Glutamatergic neuron (in vitro differentiated cells): ENCODE results near the gene CDK11B. TPM values are rescaled to one million over a fixed set of nuclear protein-coding genes. Genes with fewer than 3 reads are reported as not detected.
A peak's percentile ranks its signal among the peaks of the same experiment; 100 is the strongest.
"Not testable (repeated sequence)": the region's sequence is repeated elsewhere in the genome, so short reads cannot be mapped to it uniquely, and the experiment has no call there.

Source experiments
- DNase-seq: peaks from one replicate; pipeline ENCODE4 v3.0.0; 2022
- H3K27ac Mint-ChIP-seq: one replicate; pipeline ENCODE4 v1.8.0; 2020; ENCODE audit warnings: mild to moderate bottlenecking, mixed read lengths, inconsistent platforms; ENCODE audit not compliant: unreplicated experiment
- H3K27me3 Mint-ChIP-seq: one replicate; pipeline ENCODE4 v1.8.0; 2020; ENCODE audit warnings: mild to moderate bottlenecking, moderate library complexity, mixed read lengths, inconsistent platforms; ENCODE audit not compliant: unreplicated experiment
- H3K36me3 Mint-ChIP-seq: one replicate; pipeline ENCODE4 v1.8.0; 2020; ENCODE audit warnings: mild to moderate bottlenecking, mixed read lengths, inconsistent platforms; ENCODE audit not compliant: unreplicated experiment
- H3K4me1 Mint-ChIP-seq: one replicate; pipeline ENCODE4 v1.8.0; 2020; ENCODE audit warnings: mild to moderate bottlenecking, low read depth, mixed read lengths, inconsistent platforms; ENCODE audit not compliant: unreplicated experiment
- H3K4me3 Mint-ChIP-seq: one replicate; pipeline ENCODE4 v1.8.0; 2020; ENCODE audit warnings: mild to moderate bottlenecking, mixed read lengths, inconsistent platforms; ENCODE audit not compliant: unreplicated experiment
- H3K9me3 Mint-ChIP-seq: one replicate; pipeline ENCODE4 v1.8.0; 2020; ENCODE audit warnings: mild to moderate bottlenecking, moderate library complexity, mixed read lengths, inconsistent platforms; ENCODE audit not compliant: unreplicated experiment
- CTCF ChIP-seq: fragments of 200-600 bp; sonication (generic); IDR thresholded peaks from one replicate; pipeline ENCODE4 v1.5.0; 2021; ENCODE audit not compliant: partially characterized antibody, unreplicated experiment
- total RNA-seq: library from RNA; stranded (reverse); fragmentation: NEBNext Ultra II Directional; extraction: Animal tissue kit (Norgen Biotek cat#: 25700); gene quantifications from one replicate; pipeline ENCODE4 v1.2.1, GENCODE V29; 2021; ENCODE audit not compliant: unreplicated experiment

The CDK11B gene
- total RNA-seq, 1 donor from 2014 or later, result 32.7 TPM

- H3K4me3 Mint-ChIP-seq, result no peak overlapping the region
- no peak overlapping the region for H3K27ac Mint-ChIP-seq
- peaks cover 5% of the 10 kb centered on the region for H3K27me3 Mint-ChIP-seq
- H3K36me3 Mint-ChIP-seq, result no peaks in the 10 kb centered on the region
- no peak for DNase-seq
- peaks cover 2% of the 10 kb centered on the region for H3K9me3 Mint-ChIP-seq
- TF ChIP-seq CTCF, result peak; percentile 51
- peaks cover 1% of the 10 kb centered on the region for H3K4me1 Mint-ChIP-seq
Observed at GRCh38 chr1:1597275-1597930, 61.4 kb downstream of the CDK11B start.

- Mint-ChIP-seq H3K27ac (no peak overlapping the region), H3K27me3 (peaks cover 5% of the 10 kb centered on the region), H3K36me3 (peaks cover 4% of the 10 kb centered on the region), H3K4me3 (no peak overlapping the region), H3K9me3 (peaks cover 2% of the 10 kb centered on the region), H3K4me1 (peaks cover 1% of the 10 kb centered on the region)
- TF ChIP-seq CTCF, result no peak
- DNase-seq, result no peak
Observed at GRCh38 chr1:1596493-1597274, 62.1 kb downstream of the CDK11B start.

- H3K36me3 Mint-ChIP-seq, DNase-seq, H3K27me3 Mint-ChIP-seq, H3K27ac Mint-ChIP-seq, H3K4me1 Mint-ChIP-seq, H3K4me3 Mint-ChIP-seq, H3K9me3 Mint-ChIP-seq: not testable (repeated sequence)
Observed at GRCh38 chr1:1595341-1595740, 63.5 kb downstream of the CDK11B start.

- H3K27me3 Mint-ChIP-seq, result peaks cover 10% of the 10 kb centered on the region
- peaks cover 6% of the 10 kb centered on the region for H3K9me3 Mint-ChIP-seq
- TF ChIP-seq CTCF, result no peak
- no peak overlapping the region for H3K4me3 Mint-ChIP-seq
- H3K27ac Mint-ChIP-seq, result no peak overlapping the region
- peaks cover 1% of the 10 kb centered on the region for H3K4me1 Mint-ChIP-seq
- peaks cover 5% of the 10 kb centered on the region for H3K36me3 Mint-ChIP-seq
- DNase-seq, result peak; percentile 76
Observed at GRCh38 chr1:1594602-1595260, 64.1 kb downstream of the CDK11B start.

GRCh38 chr1:1593834-1594601 is 64.8 kb downstream of the CDK11B start:
- Mint-ChIP-seq H3K36me3 (peaks cover 5% of the 10 kb centered on the region), H3K9me3 (peaks cover 6% of the 10 kb centered on the region), H3K4me3 (no peak overlapping the region), H3K27me3 (peaks cover 9% of the 10 kb centered on the region), H3K27ac (no peak overlapping the region), H3K4me1 (peaks cover 1% of the 10 kb centered on the region)
- no peak for TF ChIP-seq CTCF
- DNase-seq, result no peak
